K562 (cell line): Measurements from ENCODE around the gene MMEL1. TPM values are rescaled to one million over a fixed set of nuclear protein-coding genes. Genes with fewer than 3 reads are reported as not detected.
A peak's percentile ranks its signal among the peaks of the same experiment; 100 is the strongest.

Experiments
- ATAC-seq: fragments of 200-7000 bp; cut with Tn5 transposase; 3 replicates; pipeline ENCODE4 v1.9.1; 2020; ENCODE audit warnings: moderate library complexity
- BruUV-seq: library from RNA; stranded (reverse); fragments of 400-500 nt; replicated peaks from 2 replicates; lab custom pipeline; 2021; lab: Mats Ljungman, UMichigan
- CTCF ChIA-PET: fragments of 300-600 bp; formaldehyde crosslinking; extraction: SDS; loops from one replicate; lab custom pipeline; 2021; ENCODE audit warnings: low intra/inter-chr PET ratio; lab: Yijun Ruan, JAX
- POLR2A ChIA-PET: fragments of 300-600, 350-650 bp; sonication (Branson Sonifier 250); formaldehyde crosslinking; extraction: SDS; loops from one replicate; lab custom pipeline; 2021; ENCODE audit warnings: antibody characterized with exemption, inconsistent platforms; lab: Yijun Ruan, JAX
- DNase-seq, 4 experiments: peaks; one replicate each; pipeline versions ENCODE4 v3.0.0 to v3.0.0-alpha.2; 2011 to 2018; ENCODE audit warnings: low spot score in 3 of 4, mixed read lengths in 3 of 4; ENCODE audit errors: extremely low read depth in 1 of 4
- FAIRE-seq: peaks from 2 replicates; lab custom pipeline; 2011; peaks lifted over from hg19 to GRCh38; lab: Jason Lieb, UNC
- H2AFZ ChIP-seq: 2 replicates; pipeline ENCODE4 v1.6.0; 2011; ENCODE audit warnings: low read depth, low read length, control low read depth, inconsistent platforms
- H3K27ac ChIP-seq: fragments of 200-600 bp; 3 replicates; pipeline ENCODE4 v1.8.0; 2011; ENCODE audit warnings: low read depth, mild to moderate bottlenecking, control low read depth, inconsistent platforms, low read length, moderate library complexity, mixed read lengths; ENCODE audit errors: extremely low read depth
- H3K27me3 ChIP-seq, 2 experiments: fragments of 300-600 bp in 1 of 2; 2 replicates in 1 of 2; 3 replicates in 1 of 2; pipeline versions ENCODE4 v1.6.0 to v1.8.0; 2011; ENCODE audit warnings: inconsistent platforms in 2 of 2, low read length in 2 of 2, mild to moderate bottlenecking in 1 of 2, mixed read lengths in 1 of 2, moderate library complexity in 1 of 2; ENCODE audit not compliant: control insufficient read depth in 2 of 2, insufficient read depth in 2 of 2
- H3K36me3 ChIP-seq: fragments of 300-600 bp; 3 replicates; pipeline ENCODE4 v1.8.0; 2011; ENCODE audit warnings: mild to moderate bottlenecking, low read length, inconsistent platforms; ENCODE audit not compliant: control insufficient read depth, insufficient read depth
- H3K4me1 ChIP-seq, 2 experiments: fragments of 200-600 bp in 1 of 2; replicated peaks in 1 of 2; 2 replicates in 1 of 2; 3 replicates in 1 of 2; pipeline versions ENCODE4 v1.5.1 to v1.8.0; 2011; ENCODE audit warnings: inconsistent platforms in 2 of 2, low read length in 2 of 2, mild to moderate bottlenecking in 1 of 2, mixed read lengths in 1 of 2, moderate library complexity in 1 of 2; ENCODE audit not compliant: control insufficient read depth in 2 of 2, insufficient read depth in 2 of 2
- H3K4me2 ChIP-seq: 2 replicates; pipeline ENCODE4 v1.6.1; 2011; ENCODE audit warnings: low read length, control low read depth, inconsistent platforms, mixed read lengths; ENCODE audit not compliant: insufficient read depth
- H3K4me3 ChIP-seq: fragments of 200-600 bp; sonication (generic), shearing (Covaris generic); 2 replicates; pipeline ENCODE4 v1.5.1; 2016; ENCODE audit warnings: control low read depth, inconsistent platforms
- H3K79me2 ChIP-seq: fragments of 200-600 bp; 3 replicates; pipeline ENCODE4 v1.8.0; 2011; ENCODE audit warnings: low read length, inconsistent platforms; ENCODE audit not compliant: control insufficient read depth, insufficient read depth
- H3K9ac ChIP-seq, 2 experiments: 2 replicates each; pipeline versions ENCODE4 v1.6.0 to v1.6.1; 2011; ENCODE audit warnings: low read depth in 2 of 2, low read length in 2 of 2, control low read depth in 1 of 2, inconsistent platforms in 1 of 2, mild to moderate bottlenecking in 1 of 2, mixed read lengths in 1 of 2; ENCODE audit not compliant: insufficient read depth in 1 of 2
- H3K9me1 ChIP-seq: one replicate; pipeline ENCODE4 v1.6.0; 2011; ENCODE audit warnings: inconsistent platforms, mild to moderate bottlenecking, low read length, moderate library complexity; ENCODE audit not compliant: control insufficient read depth, insufficient read depth
- H3K9me3 ChIP-seq: replicated peaks from 2 replicates; pipeline ENCODE4 v1.5.1; 2011; ENCODE audit warnings: low read depth, low read length, inconsistent platforms; ENCODE audit not compliant: control insufficient read depth, insufficient read depth
- H4K20me1 ChIP-seq: replicated peaks from 2 replicates; pipeline ENCODE4 v1.6.1; 2011; ENCODE audit warnings: low read length, inconsistent platforms, mixed read lengths; ENCODE audit not compliant: control insufficient read depth, insufficient read depth
- BCOR ChIP-seq: fragments of 450-650 bp; IDR thresholded peaks from 2 replicates; pipeline ENCODE4 v1.6.1; 2016
- MEF2D ChIP-seq: conservative IDR thresholded peaks from 2 replicates; pipeline ENCODE4 v1.6.1; 2016; ENCODE audit warnings: low read depth, missing genetic modification characterization, missing compliant biosample characterization
- NCOA6 ChIP-seq: fragments of 450-650 bp; IDR thresholded peaks from 2 replicates; pipeline ENCODE4 v1.6.1; 2017; ENCODE audit warnings: mild to moderate bottlenecking
- NFIC ChIP-seq: fragments of 450-650 bp; IDR thresholded peaks from 2 replicates; pipeline ENCODE4 v1.6.1; 2017; ENCODE audit warnings: mild to moderate bottlenecking, inconsistent platforms
- POU5F1 ChIP-seq: fragments of 150-350 bp; IDR thresholded peaks from 2 replicates; pipeline ENCODE4 v1.6.1; 2014; ENCODE audit warnings: borderline replicate concordance, low read length, low read depth, mild to moderate bottlenecking; ENCODE audit not compliant: partially characterized antibody
- ZNF121 ChIP-seq: sonication (generic); formaldehyde crosslinking; conservative IDR thresholded peaks from 2 replicates; pipeline ENCODE4 v1.8.0; 2022; ENCODE audit warnings: missing genetic modification reagents
- WGBS: fragments of 100-300 bp; shearing (Covaris generic); methylation state at CpG from one replicate; pipeline ENCODE4 v1.1.6; 2016; ENCODE audit warnings: low coverage, mixed read lengths; ENCODE audit not compliant: insufficient coverage; ENCODE audit errors: missing lambda C conversion rate; 5-methylcytosine and 5-hydroxymethylcytosine counted together
- in situ Hi-C: fragments of 300-500 bp; cut with MboI; formaldehyde crosslinking; loops from 4 replicates; pipeline ENCODE4 v1.15.0; 2018; ENCODE audit warnings: inconsistent platforms, mixed read lengths
- intact Hi-C: fragments of 100-400 bp; cut with micrococcal nuclease; formaldehyde crosslinking; loops from 2 replicates; pipeline ENCODE4 v1.14.2; 2022
- polyA plus RNA-seq, 8 experiments: library from polyadenylated mRNA; depleted of rRNA in 4 of 8; stranded (reverse) in 5 of 8; unstranded in 3 of 8; fragments of >200 nt; fragmentation: Nextera tagmentation in 2 of 8; fragmentation: Illumina TruSeq in 1 of 8; extraction: Ambion mirVana in 2 of 8; extraction: Trizol in 1 of 8; gene quantifications; 2 replicates each; pipeline versions ENCODE4 v1.2.1 to v1.2.3, GENCODE V29; 2011 to 2014; ENCODE audit warnings: inconsistent platforms in 1 of 8, missing spikeins in 1 of 8
- total RNA-seq, 7 experiments: library from RNA; depleted of rRNA in 6 of 7; stranded (reverse); fragments of >200 nt in 6 of 7; fragmentation: Illumina TruSeq in 2 of 7; extraction: Trizol in 2 of 7; gene quantifications; 2 replicates each; pipeline versions ENCODE4 v1.2.1 to v1.2.3, GENCODE V29; 2011 to 2021; ENCODE audit warnings: low replicate concordance in 1 of 7

Gene MMEL1
- total and polyA plus RNA-seq, 9 of the 15 experiments (the other 6 are each of a cell fraction or from before 2014, with no cell fraction given) = not detected

DNA sequence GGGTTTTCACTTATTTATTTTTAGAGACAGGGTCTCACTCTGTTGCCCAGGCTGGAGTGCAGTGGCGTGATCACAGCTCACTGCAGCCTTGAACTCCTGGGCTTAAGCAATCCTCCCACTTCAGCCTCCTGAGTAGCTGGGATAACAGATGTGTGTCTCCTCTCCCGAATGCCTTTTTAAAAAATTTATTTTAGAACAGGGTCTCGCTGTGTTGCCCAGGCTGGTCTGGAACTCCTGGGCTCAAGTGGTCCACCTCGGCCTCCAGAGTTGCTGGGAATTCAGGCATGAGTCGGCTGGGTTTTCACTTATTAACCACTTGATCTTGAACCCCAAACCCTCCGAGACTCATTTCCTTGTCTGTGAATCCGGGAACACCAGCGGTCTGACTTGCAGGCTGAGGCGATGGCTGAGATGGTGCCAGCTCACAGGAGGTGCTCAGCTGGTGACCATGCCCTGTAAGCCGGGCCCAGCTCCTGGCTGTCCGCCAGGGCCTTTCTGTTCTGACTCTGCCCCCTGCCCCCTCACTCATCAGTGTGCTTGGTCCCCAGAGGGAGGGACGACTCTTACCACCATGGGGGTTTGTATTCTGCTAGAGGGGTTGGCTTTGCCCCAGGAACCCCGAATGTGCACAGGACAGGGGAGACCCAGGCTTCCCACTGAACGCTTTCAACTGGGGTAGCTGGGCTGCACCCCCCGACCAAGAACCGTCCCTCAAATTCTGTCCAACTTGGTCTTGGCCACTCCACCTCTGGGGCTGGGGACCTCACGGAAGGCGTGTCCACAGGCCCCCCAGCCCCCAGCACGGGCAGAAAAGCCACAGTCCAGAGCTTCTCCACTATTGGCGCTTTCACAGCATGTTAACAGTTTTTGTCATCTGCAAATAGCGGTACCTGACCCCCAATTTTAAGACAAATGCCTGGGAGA lies 22.5 kb downstream of the MMEL1 start:
- H4K20me1 ChIP-seq = no peaks in the 10 kb centered on the region; the same call in 1 of the 2 replicates
- ChIA-PET POLR2A (interaction anchor here (0.6 to 1.9 kb wide), 3 partner anchors 16 to 233 kb away, joined by 3 to 9 read pairs (median 3); partner anchors contain the start of gene PRXL2B), CTCF (no interaction called here)

More for the DNA sequence above, 22.5 kb downstream of the MMEL1 start:
- peaks cover 4 to 37% of the 10 kb centered on the region in 2 experiments; a peak in 4 of 5 replicates for H3K27me3 ChIP-seq
- H3K4me2 ChIP-seq = no peak overlapping the region
- ATAC-seq = no peak; the same call in 2 of the 3 replicates
- no peaks in the 10 kb centered on the region for H3K9me1 ChIP-seq
- no peak overlapping the region for H3K9ac ChIP-seq
- intact Hi-C loops = no loop called here
- H3K27ac ChIP-seq = no peak overlapping the region
- no peak overlapping the region for H2AFZ ChIP-seq
- WGBS = 10% methylated on average over 21 of the region's 21 CpGs
- in situ Hi-C loops = no loop called here
- no peaks in the 10 kb centered on the region for H3K79me2 ChIP-seq
- DNase-seq = no peak
- H3K4me1 ChIP-seq = peaks cover 0 to 46% of the 10 kb centered on the region in 2 experiments; a peak in 2 of 5 replicates
- BruUV-seq = no TSS peak
- no peaks in the 10 kb centered on the region; the same call in 1 of the 2 replicates for H3K9me3 ChIP-seq
- TF ChIP-seq MEF2D (no peak), NCOA6 (no peak), POU5F1 (no peak), NFIC (no peak), ZNF121 (CRISPR knock-in tag) (peak; percentile 82), BCOR (0 out of 2 replicates have a peak, but pooled peaks have one; percentile 29)
- FAIRE-seq = no peak
- H3K4me3 ChIP-seq = no peak overlapping the region
- H3K36me3 ChIP-seq = no peaks in the 10 kb centered on the region
